NCI-H187 treated with DMSO at 0.1 percent for 48 hours (cell line): ENCODE data around the gene SMC6.

ENCODE experiments used
- DNase-seq: peaks from one replicate; lab custom pipeline; 2025; lab: John Stamatoyannopoulos, UW

Gene SMC6

DNA sequence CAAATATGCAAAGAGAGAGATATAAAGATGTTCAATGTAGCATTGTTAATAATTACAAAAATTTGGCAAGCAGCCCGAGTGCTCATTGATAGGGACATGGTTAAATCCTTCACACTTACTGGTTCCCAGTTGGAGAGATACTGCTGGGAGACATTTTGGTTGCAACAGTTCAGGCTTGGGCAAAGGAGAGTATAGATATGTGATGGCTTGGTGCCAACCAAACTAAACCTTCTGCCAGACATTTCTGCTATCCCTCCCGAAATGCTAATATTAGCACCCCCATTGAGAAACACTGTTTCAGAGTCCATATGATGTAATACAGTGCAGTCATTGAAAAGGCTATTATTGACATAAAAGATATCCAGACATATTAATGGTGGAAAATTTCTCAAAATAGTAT lies 11.8 kb upstream of the SMC6 start:
- DNase-seq = no peak

DNA sequence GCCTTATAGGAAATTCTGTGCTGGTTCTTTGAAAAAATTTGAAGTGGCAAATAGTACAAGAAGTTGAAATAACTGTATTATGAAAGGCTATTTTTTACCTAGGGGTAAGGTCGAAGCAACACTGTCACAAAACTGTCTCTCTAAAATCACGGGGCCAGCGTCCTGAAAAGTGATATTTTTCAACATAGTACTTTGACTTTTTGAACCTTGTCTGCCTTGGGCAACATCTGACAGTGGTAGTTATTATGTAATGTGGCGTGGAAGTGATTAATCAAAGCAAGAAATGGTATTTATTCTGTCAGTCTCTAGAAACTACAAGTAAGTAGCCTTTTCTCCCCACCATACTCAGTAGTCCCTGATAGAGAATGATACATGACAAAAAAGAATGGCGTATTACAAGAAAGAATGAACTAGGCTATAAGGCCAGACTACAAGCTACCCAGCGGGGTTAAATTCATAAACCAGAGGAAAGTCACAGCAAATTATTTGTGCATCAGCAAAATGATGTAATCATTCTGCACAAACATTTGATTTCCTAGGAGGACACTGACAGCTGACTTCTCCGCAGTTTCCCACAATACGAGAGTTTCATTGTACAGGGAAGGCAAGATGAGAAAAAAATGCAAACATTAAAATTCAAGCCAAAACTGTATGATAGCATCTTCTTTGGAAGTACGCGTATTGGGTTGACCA lies 10.2 kb upstream of the SMC6 start:
- DNase-seq = no peak

- no peak for DNase-seq
These were observed 8.8 kb upstream of the SMC6 start for GRCh38 chr2:17762451-17762850.

DNA sequence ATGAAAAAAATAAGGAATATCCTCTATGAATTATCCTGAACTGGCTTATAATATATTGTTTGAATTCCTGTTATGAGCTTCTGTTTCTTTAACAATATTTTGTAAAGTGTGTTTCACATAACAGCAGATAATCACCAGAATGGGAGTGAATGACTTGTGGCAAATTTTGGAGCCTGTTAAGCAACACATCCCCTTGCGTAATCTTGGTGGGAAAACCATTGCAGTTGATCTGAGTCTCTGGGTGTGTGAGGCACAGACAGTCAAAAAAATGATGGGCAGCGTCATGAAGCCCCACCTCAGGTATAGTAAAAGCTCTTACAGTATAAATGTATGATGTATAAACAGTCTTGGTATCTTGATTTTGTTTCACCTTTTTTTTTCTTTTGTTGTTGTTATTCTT lies 6.2 kb upstream of the SMC6 start:
- no peak for DNase-seq

GRCh38 chr2:17758118-17758517 lies 4.5 kb upstream of the SMC6 start:
- DNase-seq = no peak

GRCh38 chr2:17757321-17757720 lies 3.7 kb upstream of the SMC6 start:
- no peak for DNase-seq

GRCh38 chr2:17756668-17757067 lies 3.1 kb upstream of the SMC6 start:
- DNase-seq = no peak

DNA sequence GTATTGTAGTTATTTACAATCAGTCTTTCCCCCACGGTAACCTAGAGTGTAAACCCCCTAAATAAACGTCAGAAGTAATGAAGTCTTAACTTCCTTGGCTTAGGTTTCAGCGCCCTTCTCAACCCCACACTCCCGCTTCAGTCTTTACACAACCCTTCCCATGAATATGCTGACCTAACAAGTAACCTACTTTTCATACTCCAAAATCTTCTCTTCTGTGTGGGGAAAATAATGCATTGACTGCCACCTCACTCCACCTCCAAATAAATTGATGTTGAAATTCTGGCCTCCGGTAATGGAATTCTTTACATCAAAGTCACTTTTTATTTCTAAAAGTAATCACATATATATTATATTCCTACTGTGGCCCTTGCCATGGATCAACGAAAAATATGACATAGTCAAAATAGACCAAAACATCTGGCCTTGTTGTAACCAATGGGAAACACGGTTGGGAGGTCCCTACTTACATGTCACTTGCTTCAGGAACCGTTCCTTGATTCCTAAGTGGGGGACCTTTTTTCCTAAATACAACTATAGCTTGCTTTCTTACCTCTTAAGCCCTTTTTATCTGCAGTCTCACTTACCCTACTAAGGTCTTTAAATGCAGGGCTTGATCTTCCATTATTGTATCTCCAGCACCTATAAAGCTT lies 1.3 kb upstream of the SMC6 start:
- no peak for DNase-seq

DNA sequence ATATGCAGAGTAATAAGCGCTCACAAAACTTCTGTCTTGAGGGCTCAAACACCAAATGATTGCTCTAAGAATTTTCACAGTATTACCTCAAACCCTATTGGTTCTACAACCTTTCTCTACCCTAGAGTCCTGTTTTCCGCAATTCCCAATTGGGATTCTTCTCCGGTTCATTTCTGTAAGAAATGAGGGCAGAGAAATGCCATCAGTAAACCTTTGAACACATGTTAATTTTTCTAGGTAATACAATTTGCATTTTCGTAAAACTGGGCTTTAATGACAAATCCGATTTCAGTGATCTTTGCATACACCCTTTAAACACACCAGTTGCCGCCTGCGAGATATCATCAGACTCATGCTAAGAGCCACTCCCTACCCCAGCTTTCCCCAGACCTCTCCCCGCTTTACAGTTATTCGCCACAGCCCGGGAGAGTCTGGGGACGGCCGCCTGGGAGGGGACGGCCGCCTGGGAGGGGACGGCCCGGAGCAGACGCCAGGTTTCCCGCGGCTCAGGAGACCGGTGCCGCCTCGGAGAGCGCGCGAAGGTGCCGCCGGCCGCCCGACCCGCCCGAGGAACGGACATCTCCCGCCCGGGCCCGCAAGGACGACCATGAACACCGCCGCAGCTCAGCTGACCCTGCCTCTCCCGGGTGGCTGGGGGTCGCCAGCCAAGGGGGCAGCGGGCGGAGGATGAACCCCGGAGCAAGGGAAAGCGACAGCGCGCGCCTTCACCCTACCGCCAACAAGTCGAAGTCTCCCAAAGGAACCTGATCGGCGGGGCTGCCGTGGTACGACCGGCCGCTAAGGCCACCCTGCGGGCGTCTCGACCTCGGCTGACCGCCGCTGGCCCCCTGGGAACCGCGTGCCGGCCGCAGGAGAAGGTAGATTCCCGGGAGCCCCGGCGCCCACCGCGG lies 463 bp downstream of the SMC6 start:
- peak; percentile 3 for DNase-seq

- DNase-seq = no peak
These were observed 1.4 kb downstream of the SMC6 start for GRCh38 chr2:17752246-17752645.

DNA sequence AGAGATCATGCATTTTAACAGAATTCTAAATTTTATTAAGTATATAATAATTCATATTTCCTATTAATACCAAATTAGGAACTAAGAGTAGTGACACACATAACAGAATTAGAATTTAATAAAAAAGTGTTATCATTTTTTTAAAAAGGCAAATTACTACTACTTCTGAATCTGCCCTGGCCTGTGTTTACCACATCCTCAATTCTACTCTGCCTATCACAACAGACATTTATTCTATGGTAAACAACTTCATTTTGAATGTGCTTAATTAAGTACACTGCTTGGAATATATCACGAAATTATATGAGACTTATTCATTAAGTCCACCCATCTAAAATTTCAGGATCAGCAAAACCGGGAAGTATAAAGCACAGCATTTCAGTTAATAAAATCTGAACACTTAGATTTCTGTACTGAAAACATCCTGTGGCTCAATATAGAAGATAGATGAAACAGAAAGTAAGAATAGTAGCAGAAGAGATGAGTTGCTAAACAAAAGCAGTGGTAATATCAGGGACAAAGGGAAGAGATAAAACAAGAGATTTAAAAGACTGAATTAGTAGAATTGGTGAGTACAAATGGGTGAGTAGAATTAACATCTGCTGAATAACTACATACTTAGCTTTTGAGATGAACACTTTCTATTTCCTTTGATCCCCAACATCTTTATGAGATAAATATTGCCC lies 3.7 kb downstream of the SMC6 start:
- no peak for DNase-seq

DNA sequence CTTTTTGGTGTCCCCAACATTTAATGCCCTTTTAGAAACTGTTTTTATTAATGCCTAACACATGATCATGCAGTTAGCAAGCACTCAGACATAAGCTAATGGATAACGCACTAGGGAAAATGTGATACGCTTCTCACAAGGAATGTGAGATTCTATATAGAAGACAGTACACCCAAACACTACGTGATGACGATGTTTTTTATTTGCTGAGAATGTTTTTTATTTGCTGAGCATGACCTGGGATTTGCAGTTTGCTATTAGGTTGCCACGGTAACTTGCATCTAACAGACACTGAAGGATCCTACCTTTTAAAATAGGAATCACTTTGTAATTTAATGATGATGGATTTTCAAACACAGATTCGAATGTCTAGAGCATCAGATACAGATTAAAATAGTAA lies 4.9 kb downstream of the SMC6 start:
- no peak for DNase-seq

DNA sequence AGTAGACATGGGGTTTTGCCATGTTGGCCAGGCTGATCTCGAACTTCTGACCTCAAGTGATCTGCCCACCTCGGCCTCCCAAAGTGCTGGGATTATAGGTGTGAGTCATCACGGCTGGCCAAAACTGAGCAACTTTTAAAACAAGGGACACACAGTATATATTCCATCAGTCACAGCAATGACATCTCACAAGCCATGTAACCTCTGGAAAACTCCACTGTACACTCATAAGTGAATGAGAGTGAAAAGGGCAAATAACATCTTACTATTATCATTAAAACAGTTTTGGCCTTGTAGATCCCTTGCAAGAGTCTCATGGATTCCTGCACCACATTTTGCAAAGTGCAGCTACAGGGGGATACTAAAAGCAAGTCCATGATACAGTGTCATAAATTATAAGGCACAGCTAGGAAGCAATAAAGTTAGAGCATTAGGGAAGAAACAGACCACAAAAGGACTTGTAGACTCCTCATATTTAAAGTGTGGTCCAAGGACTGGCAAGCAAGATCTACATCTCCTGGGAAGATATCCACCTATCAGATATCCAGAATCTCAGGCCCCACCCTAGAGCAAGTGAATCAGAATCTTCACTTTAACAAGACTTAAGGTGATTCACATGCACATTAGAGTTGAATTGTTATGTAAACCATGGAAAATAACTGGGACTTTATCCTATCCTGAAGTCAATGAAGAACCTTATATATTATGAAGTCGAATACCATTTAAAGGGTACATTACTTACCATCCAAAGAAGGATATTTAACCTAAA lies 5.7 kb downstream of the SMC6 start:
- DNase-seq = no peak

DNA sequence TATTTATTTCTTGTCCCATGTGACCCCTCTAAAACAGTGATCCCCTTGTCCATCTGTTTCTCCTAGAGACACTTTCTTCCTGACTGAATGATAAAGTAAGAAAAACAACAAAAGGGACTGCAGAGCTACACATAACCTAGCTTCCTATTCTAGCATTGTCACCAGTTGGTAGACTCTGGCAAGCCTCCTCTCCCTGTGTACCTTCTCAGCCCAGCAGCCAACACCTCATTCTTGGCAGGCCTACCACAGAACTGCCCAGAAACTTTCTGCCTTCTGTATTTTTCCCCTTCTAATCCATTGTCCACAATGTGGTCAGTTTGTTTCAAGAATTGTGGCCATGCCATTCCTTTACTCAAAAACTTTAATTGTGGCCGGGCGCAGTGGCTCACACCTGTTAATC lies 13.4 kb downstream of the SMC6 start:
- no peak for DNase-seq

GRCh38 chr2:17736989-17737388 lies 16.6 kb downstream of the SMC6 start:
- DNase-seq = no peak

GRCh38 chr2:17735864-17736263 lies 17.7 kb downstream of the SMC6 start:
- DNase-seq = no peak

DNA sequence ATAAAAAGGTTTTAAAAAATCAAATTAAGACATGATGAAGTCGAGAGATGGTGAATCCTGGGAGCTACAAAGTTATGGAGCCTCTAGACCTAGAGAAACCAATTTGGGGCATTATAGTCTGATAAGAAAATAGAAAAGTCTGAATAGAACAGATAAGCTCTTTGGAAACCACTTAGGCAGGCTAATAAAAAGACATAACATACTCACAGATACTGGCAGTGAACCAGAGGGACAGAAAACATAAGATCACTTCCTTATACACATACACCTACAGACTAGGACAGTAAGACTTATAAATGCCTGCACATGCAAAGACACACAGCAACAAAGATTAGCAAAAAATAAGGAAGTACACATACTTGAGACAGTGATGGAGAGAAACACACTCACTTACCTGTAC lies 20.0 kb downstream of the SMC6 start:
- no peak for DNase-seq

- DNase-seq = no peak
These were observed 23.7 kb downstream of the SMC6 start for GRCh38 chr2:17729880-17730279.

DNA sequence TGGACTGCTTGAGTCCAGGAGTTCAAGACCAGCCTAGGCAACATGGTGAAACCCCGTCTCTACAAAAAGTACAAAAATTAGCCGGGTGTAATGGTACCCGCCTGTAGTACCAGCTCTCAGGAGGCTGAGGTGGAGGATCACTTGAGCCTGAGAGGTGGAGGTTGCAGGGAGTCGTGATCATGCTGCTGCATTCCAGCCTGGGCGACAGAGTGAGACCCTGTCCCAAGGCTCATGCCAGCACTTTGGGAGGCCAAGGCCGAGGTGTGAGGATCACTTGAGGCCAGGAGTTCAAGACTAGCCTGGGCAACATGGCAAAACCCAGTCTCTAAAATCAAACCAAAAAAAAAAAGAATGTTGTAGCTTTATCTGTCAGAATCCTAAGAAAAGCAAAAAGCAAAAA lies 25.4 kb downstream of the SMC6 start:
- DNase-seq = no peak

DNA sequence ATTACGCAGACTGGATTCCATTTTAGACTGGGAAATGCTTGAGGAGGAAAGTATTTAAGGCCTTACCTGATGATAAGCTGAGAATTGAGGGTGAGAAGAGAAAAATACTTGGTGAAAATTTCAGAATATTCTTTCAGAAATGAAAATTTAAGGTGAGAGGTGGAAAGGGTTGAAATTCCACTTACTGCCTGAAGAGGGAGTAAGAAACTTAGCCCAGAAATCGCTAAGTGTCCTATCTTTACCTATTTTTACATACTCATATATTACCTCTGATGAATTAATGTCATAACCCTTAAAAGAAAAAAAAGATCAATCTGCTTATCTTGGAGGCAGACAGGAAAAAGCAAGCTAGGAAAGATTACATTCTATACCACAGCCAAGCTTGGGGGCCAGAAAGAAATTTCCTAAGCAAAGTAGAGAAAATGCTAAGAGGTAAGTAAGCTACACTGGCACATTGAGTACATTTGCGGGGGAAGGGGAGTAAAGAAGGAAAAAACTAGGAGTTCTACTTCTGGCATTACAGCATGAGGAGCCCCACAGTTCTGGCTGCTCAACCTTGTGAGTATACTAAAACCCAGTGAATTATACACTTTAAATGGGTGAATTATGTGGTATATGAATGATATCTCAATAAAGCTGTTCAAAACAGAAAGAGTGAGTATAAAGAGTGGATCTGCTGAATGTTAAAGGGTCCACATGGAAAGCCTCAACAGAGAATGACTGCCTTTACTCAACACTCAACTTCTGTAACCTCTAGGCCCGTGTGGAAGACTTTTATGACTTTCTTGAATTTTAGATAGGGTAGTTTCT lies 33.8 kb downstream of the SMC6 start:
- no peak for DNase-seq

- DNase-seq = no peak
These were observed 34.9 kb downstream of the SMC6 start for GRCh38 chr2:17718689-17719088.
